ENCODE data around the gene MLIP. TPM values are rescaled to one million over a fixed set of nuclear protein-coding genes. Genes with fewer than 3 reads are reported as not detected.
A peak's percentile ranks its signal among the peaks of the same experiment; 100 is the strongest.

MLIP gene
- total and polyA plus RNA-seq, 2 of the 13 experiments (the other 11 are each of a cell fraction or from before 2014, with no cell fraction given): 0.08 to 0.33 TPM

DNA sequence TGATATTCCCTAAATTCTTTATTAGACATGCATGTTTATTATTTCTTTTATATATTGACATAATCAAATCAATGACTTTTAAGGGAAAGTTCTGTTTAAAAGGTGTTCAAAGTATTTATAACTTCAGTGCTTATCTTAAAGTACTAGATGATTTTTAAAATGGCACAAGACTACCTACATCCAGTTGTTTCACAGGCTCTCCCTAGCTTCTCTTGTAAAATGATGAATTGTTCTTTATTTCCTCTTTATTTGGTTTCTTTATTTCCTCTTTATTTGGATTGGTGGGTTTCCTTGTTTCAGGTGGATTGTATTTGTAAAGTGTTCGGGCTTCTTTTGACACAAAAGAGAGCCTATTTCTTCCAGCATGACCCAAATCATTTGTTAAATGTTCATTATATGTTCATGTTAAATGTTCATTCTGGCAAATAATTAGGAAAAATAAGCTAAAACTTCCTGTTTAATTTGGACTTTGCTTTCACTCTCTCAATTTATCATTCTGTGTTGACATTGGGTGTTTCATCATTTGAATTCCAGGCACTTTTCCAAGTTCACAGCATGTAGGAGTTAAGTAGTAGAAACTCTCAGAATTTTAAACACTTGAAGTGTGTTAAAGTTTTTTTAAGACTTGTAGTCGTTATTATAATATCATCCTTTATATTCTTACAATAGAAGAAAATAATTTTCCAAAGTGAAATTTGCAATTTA, 24.6 kb downstream of the MLIP start (continued):
- TF ChIP-seq LCORL (IDR thresholded peaks at IDR 0.05) (0 out of 2 replicates have a peak, but pooled peaks have one; percentile 25), LCORL (CRISPR knock-in tag; IDR thresholded peaks at IDR 0.05) (no peak), HNF4A (CRISPR knock-in tag; IDR thresholded peaks at IDR 0.05) (peak; percentile 70), ZNF652 (CRISPR knock-in tag; IDR thresholded peaks at IDR 0.05; ENCODE audit: borderline replicate concordance, low read depth) (peak; percentile 45; the same call in 1 of the 2 replicates), RCOR2 (CRISPR knock-in tag; IDR thresholded peaks at IDR 0.05) (no peak), MED8 (CRISPR knock-in tag; IDR thresholded peaks at IDR 0.05; ENCODE audit: insufficient replicate concordance) (no peak), HOXA5 (CRISPR knock-in tag; IDR thresholded peaks at IDR 0.05) (peak; percentile 99), NCOA2 (CRISPR knock-in tag; IDR thresholded peaks at IDR 0.05) (peak; percentile 49; the same call in 1 of the 2 replicates), ARID5B (CRISPR knock-in tag; IDR thresholded peaks at IDR 0.05) (peak; percentile 73), KAT8 (CRISPR knock-in tag; IDR thresholded peaks at IDR 0.05) (peak; percentile 58), MXD4 (CRISPR knock-in tag; IDR thresholded peaks at IDR 0.05) (no peak), HMG20A (CRISPR knock-in tag; IDR thresholded peaks at IDR 0.05; ENCODE audit: borderline replicate concordance) (peak; percentile 87; the same call in 1 of the 2 replicates), FOXA1 (IDR thresholded peaks at IDR 0.05) (no peak), FOXA1 (CRISPR knock-in tag; IDR thresholded peaks at IDR 0.05) (peak; percentile 87), ASH2L (IDR thresholded peaks at IDR 0.05; ENCODE audit: insufficient read length, low read depth, low read length) (peak; percentile 43), ZNF451 (CRISPR knock-in tag; IDR thresholded peaks at IDR 0.05) (no peak), NCOR1 (IDR thresholded peaks at IDR 0.05; ENCODE audit: borderline replicate concordance, low read length) (peak; percentile 68; the same call in 1 of the 2 replicates), ZNF263 (CRISPR knock-in tag; IDR thresholded peaks at IDR 0.05) (no peak), ZNF367 (CRISPR knock-in tag; IDR thresholded peaks at IDR 0.05; ENCODE audit: borderline replicate concordance) (no peak), HOXD1 (CRISPR knock-in tag; IDR thresholded peaks at IDR 0.05) (0 out of 2 replicates have a peak, but pooled peaks have one; percentile 29), FOXP1 (IDR thresholded peaks at IDR 0.05) (no peak), FOXP1 (CRISPR knock-in tag; IDR thresholded peaks at IDR 0.05) (peak; percentile 17; the same call in 1 of the 2 replicates)
- TF ChIP-seq, protein P1, sequence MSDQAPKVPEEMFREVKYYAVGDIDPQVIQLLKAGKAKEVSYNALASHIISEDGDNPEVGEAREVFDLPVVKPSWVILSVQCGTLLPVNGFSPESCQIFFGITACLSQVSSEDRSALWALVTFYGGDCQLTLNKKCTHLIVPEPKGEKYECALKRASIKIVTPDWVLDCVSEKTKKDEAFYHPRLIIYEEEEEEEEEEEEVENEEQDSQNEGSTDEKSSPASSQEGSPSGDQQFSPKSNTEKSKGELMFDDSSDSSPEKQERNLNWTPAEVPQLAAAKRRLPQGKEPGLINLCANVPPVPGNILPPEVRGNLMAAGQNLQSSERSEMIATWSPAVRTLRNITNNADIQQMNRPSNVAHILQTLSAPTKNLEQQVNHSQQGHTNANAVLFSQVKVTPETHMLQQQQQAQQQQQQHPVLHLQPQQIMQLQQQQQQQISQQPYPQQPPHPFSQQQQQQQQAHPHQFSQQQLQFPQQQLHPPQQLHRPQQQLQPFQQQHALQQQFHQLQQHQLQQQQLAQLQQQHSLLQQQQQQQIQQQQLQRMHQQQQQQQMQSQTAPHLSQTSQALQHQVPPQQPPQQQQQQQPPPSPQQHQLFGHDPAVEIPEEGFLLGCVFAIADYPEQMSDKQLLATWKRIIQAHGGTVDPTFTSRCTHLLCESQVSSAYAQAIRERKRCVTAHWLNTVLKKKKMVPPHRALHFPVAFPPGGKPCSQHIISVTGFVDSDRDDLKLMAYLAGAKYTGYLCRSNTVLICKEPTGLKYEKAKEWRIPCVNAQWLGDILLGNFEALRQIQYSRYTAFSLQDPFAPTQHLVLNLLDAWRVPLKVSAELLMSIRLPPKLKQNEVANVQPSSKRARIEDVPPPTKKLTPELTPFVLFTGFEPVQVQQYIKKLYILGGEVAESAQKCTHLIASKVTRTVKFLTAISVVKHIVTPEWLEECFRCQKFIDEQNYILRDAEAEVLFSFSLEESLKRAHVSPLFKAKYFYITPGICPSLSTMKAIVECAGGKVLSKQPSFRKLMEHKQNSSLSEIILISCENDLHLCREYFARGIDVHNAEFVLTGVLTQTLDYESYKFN (CRISPR knock-in tag; conservative IDR thresholded peaks at IDR 0.05): peak; percentile 68
- TF ChIP-seq, protein P2, sequence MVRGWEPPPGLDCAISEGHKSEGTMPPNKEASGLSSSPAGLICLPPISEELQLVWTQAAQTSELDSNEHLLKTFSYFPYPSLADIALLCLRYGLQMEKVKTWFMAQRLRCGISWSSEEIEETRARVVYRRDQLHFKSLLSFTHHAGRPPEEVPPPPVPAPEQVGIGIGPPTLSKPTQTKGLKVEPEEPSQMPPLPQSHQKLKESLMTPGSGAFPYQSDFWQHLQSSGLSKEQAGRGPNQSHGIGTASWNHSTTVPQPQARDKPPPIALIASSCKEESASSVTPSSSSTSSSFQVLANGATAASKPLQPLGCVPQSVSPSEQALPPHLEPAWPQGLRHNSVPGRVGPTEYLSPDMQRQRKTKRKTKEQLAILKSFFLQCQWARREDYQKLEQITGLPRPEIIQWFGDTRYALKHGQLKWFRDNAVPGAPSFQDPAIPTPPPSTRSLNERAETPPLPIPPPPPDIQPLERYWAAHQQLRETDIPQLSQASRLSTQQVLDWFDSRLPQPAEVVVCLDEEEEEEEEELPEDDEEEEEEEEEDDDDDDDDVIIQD (CRISPR knock-in tag; IDR thresholded peaks at IDR 0.05; ENCODE audit: low read depth): 0 out of 2 replicates have a peak, but pooled peaks have one; percentile 22
